H1 (cell line): Measurements from ENCODE around the gene VPS51. TPM values are rescaled to one million over a fixed set of nuclear protein-coding genes. Genes with fewer than 3 reads are reported as not detected.

Experiments
- E2F6 ChIP-seq: IDR thresholded peaks from 2 replicates; pipeline ENCODE4 v1.6.1; 2012; ENCODE audit warnings: inconsistent platforms
- EZH2 ChIP-seq: fragments of 200-600 bp; sonication (generic); IDR thresholded peaks from 2 replicates; pipeline ENCODE4 v1.7.1; 2012; ENCODE audit warnings: low read depth, mild to moderate bottlenecking, moderate library complexity, low read length, inconsistent platforms; ENCODE audit not compliant: severe bottlenecking
- HDAC2 ChIP-seq, 2 experiments: fragments of 300-600 bp in 1 of 2; sonication (generic) in 1 of 2; IDR thresholded peaks; 2 replicates each; pipeline ENCODE4 v1.6.1; 2011 to 2012; ENCODE audit warnings: low read depth in 2 of 2, low read length in 2 of 2, mild to moderate bottlenecking in 2 of 2, moderate library complexity in 2 of 2, borderline replicate concordance in 1 of 2, inconsistent platforms in 1 of 2
- NRF1 ChIP-seq: IDR thresholded peaks from 2 replicates; pipeline ENCODE4 v1.6.1; 2011; ENCODE audit warnings: mild to moderate bottlenecking, low read depth, low read length, improper control_type of control experiment
- SRF ChIP-seq: IDR thresholded peaks from 2 replicates; pipeline ENCODE4 v1.6.1; 2011; ENCODE audit warnings: mild to moderate bottlenecking, low read depth, low read length, moderate library complexity
- polyA plus RNA-seq, 7 experiments: library from polyadenylated mRNA; depleted of rRNA in 3 of 7; stranded (reverse) in 5 of 7; unstranded in 2 of 7; fragments of >200 nt in 5 of 7; fragments of 200-250 nt in 2 of 7; gene quantifications; 1 replicate in 5 of 7; 2 replicates in 1 of 7; 4 replicates in 1 of 7; pipeline versions ENCODE4 v1.2.1 to v1.2.3, GENCODE V29; 2011 to 2013; ENCODE audit warnings: missing spikeins in 2 of 7, mixed read lengths in 2 of 7
- total RNA-seq: library from RNA; stranded (reverse); fragmentation: NEBNext Ultra II Directional; extraction: Animal tissue kit (Norgen Biotek cat#: 25700); gene quantifications from 2 replicates; pipeline ENCODE4 v1.2.1, GENCODE V29; 2021

Gene VPS51
- total and polyA plus RNA-seq, 2 of the 8 experiments (the other 6 are each of a cell fraction or from before 2014, with no cell fraction given), result 97.4 to 142 TPM

GRCh38 chr11:65047581-65048422 is 48.2 kb upstream of the VPS51 start (continued):
- TF ChIP-seq E2F6, result peak; percentile 54
- no peak for TF ChIP-seq NRF1
- no peak for TF ChIP-seq HDAC2 (IDR thresholded peaks at IDR 0.05; ENCODE audit: borderline replicate concordance in 1 of 2, low read depth in 2 of 2, low read length in 2 of 2)
- TF ChIP-seq EZH2, result no peak
- no peak for TF ChIP-seq SRF
- TF ChIP-seq, all 59 proteins: peak for 4
